Mesothelial cell of epicardium (in vitro differentiated cells): ENCODE data around the gene SLC1A7. TPM values are rescaled to one million over a fixed set of nuclear protein-coding genes. Genes with fewer than 3 reads are reported as not detected.

Experiments
- DNase-seq, 2 experiments: peaks; one replicate each; pipeline ENCODE4 v3.0.0; 2021; ENCODE audit warnings: low spot score in 2 of 2; ENCODE audit not compliant: unreplicated experiment in 2 of 2
- H3K27ac Mint-ChIP-seq: 2 replicates; pipeline ENCODE4 v1.8.0; 2021; ENCODE audit warnings: mixed read lengths
- H3K27me3 Mint-ChIP-seq: 2 replicates; pipeline ENCODE4 v1.8.0; 2021; ENCODE audit warnings: low read depth, mixed read lengths
- H3K36me3 Mint-ChIP-seq: 2 replicates; pipeline ENCODE4 v1.8.0; 2021; ENCODE audit warnings: mixed read lengths
- H3K4me1 Mint-ChIP-seq: 2 replicates; pipeline ENCODE4 v1.8.0; 2021; ENCODE audit warnings: mixed read lengths
- H3K4me3 Mint-ChIP-seq: 2 replicates; pipeline ENCODE4 v1.8.0; 2021; ENCODE audit warnings: mild to moderate bottlenecking, moderate library complexity, mixed read lengths
- H3K9me3 Mint-ChIP-seq: 2 replicates; pipeline ENCODE4 v1.8.0; 2021; ENCODE audit warnings: mixed read lengths
- total RNA-seq: library from RNA; stranded (reverse); gene quantifications from 3 replicates; pipeline ENCODE4 v1.2.1, GENCODE V29; 2021
- TF ChIP-seq, protein P1 (sequence below): fragments of 200-600 bp; sonication (generic); IDR thresholded peaks from one replicate; pipeline ENCODE4 v1.5.0; 2021; ENCODE audit warnings: antibody characterized with exemption; ENCODE audit not compliant: unreplicated experiment

Gene SLC1A7
- total RNA-seq, 1 donor from 2014 or later: not detected

DNA sequence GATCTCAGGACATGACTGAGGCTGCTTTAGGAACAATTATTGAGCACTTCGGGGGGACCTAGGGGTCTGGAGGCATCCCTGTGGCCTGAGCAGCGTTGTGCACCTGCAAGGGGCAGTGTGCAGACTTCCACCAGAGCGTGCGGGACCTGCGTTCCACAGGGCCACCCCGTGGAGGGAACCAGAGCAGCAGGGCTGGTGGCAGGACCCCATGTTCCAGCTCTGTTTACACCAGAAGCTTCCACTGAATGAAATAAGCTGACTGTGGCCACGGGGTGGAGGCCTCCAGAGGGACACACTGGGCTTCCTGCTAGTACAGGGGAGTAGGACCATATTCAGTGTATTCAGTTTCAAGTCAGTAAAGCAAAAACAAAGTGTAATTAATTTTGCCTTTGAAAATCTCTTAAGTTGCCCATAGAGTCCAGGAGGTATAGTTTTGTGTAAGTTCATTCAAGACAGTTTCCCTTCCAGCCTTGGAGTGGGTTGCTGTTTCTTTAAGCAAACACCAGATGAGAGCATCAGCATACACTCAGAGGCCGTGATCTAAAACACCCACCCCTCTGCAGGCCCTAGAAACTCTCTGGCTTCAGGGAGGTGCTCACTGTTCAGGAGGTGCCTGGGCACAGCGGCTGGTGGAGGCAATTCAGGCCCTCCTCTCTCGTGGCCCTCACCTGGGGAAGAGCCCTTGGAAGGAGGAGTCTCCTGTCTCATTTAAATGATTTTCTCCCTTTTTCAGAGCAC lies 16.6 kb downstream of the SLC1A7 start:
- TF ChIP-seq, protein P1, sequence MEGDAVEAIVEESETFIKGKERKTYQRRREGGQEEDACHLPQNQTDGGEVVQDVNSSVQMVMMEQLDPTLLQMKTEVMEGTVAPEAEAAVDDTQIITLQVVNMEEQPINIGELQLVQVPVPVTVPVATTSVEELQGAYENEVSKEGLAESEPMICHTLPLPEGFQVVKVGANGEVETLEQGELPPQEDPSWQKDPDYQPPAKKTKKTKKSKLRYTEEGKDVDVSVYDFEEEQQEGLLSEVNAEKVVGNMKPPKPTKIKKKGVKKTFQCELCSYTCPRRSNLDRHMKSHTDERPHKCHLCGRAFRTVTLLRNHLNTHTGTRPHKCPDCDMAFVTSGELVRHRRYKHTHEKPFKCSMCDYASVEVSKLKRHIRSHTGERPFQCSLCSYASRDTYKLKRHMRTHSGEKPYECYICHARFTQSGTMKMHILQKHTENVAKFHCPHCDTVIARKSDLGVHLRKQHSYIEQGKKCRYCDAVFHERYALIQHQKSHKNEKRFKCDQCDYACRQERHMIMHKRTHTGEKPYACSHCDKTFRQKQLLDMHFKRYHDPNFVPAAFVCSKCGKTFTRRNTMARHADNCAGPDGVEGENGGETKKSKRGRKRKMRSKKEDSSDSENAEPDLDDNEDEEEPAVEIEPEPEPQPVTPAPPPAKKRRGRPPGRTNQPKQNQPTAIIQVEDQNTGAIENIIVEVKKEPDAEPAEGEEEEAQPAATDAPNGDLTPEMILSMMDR: no peak
- Mint-ChIP-seq H3K36me3 (no peaks in the 10 kb centered on the region), H3K9me3 (no peaks in the 10 kb centered on the region), H3K4me1 (peaks cover 25% of the 10 kb centered on the region), H3K27ac (no peak overlapping the region), H3K27me3 (peaks cover 6% of the 10 kb centered on the region), H3K4me3 (no peak overlapping the region)
- DNase-seq: no peak

DNA sequence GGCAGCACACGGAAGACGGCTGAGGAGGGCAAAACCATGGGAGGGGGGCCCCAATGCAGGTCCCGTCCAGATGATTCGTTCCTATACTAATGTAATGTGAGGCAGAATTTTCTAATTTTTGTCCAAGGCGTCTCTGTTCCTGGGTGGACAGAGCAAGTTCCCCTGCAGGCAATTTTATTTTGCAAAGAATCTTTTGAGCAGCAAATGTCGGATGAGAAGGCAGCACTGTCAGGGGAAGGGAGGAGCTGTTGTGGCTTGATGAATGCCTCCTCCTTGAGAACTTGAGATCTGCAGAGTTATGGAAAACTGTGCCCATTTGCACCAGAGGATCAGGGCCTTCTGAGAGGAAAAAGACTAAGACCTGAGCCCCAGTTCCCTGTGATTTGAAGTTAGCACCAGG lies 17.3 kb downstream of the SLC1A7 start:
- TF ChIP-seq, protein P1: no peak
- no peak overlapping the region for H3K4me3 Mint-ChIP-seq
- H3K4me1 Mint-ChIP-seq: peaks cover 25% of the 10 kb centered on the region
- no peak overlapping the region for H3K27ac Mint-ChIP-seq
- H3K36me3 Mint-ChIP-seq: no peaks in the 10 kb centered on the region
- H3K27me3 Mint-ChIP-seq: peaks cover 6% of the 10 kb centered on the region
- H3K9me3 Mint-ChIP-seq: no peaks in the 10 kb centered on the region
- no peak for DNase-seq

DNA sequence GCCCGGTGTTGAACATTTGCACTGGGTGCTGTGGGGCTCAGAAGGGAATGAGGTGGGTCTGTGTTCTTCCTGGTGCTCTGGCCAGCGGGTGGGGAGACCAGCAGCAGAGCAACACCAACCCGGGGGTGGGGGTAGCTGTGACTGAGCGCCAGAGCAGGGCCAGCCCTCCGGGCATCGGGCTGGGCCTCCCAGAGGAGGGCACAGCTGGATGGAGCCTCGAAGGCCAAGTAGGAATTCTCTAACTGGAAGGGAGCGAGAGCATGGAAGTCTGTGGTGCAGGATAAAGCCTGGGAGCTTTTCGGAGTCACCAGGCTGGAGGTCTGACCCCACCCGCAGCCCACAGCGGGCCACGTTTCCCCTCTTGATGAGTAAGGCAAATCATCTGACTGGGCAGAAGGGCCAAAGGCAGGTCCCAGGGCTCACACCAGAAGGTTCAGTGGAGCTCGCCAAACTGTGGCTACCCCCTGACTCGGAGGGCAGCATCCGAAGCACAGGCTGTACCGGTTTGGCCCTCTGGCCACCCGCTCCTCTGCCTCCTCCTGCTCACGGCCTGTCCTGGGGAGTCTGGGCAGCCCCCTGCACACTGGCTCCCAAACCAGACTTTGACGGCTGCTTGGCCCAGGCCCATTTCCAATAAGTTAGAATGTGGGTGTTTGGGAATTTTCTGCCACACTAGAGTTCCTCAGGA lies 18.8 kb downstream of the SLC1A7 start:
- H3K27ac Mint-ChIP-seq: no peak overlapping the region
- H3K36me3 Mint-ChIP-seq: no peaks in the 10 kb centered on the region
- peaks cover 25% of the 10 kb centered on the region for H3K4me1 Mint-ChIP-seq
- no peaks in the 10 kb centered on the region for H3K9me3 Mint-ChIP-seq
- peaks cover 12% of the 10 kb centered on the region for H3K27me3 Mint-ChIP-seq
- no peak overlapping the region for H3K4me3 Mint-ChIP-seq
- no peak for DNase-seq
- TF ChIP-seq, protein P1: no peak

DNA sequence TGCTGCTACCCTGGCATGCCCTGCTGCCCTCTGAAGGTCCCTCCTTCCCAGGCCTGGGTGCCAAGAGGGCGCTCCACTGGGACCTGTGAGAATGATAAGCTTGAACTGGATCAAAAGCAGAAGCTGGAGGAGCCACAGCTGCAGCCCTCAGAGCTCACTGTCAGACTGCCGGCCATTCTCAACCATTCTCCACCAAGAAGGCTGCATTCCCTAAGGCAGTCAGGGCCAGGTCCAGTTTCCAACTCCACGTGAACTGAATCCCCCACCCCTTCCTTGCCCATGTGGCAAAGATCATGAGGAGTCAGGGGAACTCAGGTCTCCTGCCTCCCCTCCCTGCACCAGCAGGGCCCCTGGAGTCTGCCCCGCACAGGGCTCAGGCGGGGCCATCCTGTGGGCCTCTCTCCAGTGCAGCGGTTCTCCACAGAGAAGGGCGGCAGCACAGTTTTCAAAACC lies 19.5 kb downstream of the SLC1A7 start:
- Mint-ChIP-seq H3K9me3 (no peaks in the 10 kb centered on the region), H3K27ac (no peak overlapping the region), H3K36me3 (no peaks in the 10 kb centered on the region), H3K27me3 (peaks cover 16% of the 10 kb centered on the region), H3K4me3 (no peak overlapping the region), H3K4me1 (peaks cover 25% of the 10 kb centered on the region)
- no peak for DNase-seq
- TF ChIP-seq, protein P1: no peak

DNA sequence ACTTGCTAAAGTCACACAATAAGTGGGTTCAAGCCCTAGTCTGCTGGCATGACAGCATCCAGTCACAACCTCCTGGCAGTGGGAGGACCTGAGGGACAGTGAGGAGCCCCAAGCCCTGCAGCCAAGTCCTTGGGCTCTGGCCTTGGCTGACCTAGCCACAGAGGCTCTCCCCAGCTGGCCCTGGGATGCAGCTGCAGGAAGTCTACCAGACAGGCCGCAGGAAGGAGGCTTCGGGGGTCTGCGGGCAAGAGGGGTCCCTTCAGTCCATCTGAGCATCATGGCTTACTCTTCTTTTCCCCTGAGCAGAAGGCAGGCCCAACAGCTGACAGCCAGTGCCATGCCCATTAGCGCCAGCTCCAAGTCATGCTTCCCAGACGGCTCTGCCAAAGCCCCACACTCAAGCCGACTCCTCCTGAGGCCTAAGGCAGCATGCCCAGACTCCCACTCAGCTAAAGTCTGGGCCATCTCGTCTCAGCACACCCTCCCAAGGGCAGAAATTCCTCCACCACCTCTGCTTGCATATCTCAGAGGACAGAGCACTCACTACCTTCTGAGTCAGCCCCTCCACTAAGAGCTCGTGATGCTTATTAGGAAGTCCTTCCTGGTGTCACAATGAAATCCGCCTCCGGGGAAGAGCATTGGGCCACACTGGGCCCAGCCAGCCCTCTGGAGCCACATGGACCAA lies 20.1 kb downstream of the SLC1A7 start:
- H3K27me3 Mint-ChIP-seq: peaks cover 20% of the 10 kb centered on the region
- H3K4me1 Mint-ChIP-seq: peaks cover 25% of the 10 kb centered on the region
- DNase-seq: no peak
- TF ChIP-seq, protein P1: no peak
- H3K9me3 Mint-ChIP-seq: no peaks in the 10 kb centered on the region
- H3K36me3 Mint-ChIP-seq: no peaks in the 10 kb centered on the region
- no peak overlapping the region for H3K4me3 Mint-ChIP-seq
- H3K27ac Mint-ChIP-seq: no peak overlapping the region
